ENCODE measurements around the gene NUDT4.
A peak's percentile ranks its signal among the peaks of the same experiment; 100 is the strongest.
"Not testable (repeated sequence)": the region's sequence is repeated elsewhere in the genome, so short reads cannot be mapped to it uniquely, and the experiment has no call there.

NUDT4 gene

GRCh38 chr12:93429852-93430251, 52.1 kb downstream of the NUDT4 start:
- no peak for DNase-seq

DNA sequence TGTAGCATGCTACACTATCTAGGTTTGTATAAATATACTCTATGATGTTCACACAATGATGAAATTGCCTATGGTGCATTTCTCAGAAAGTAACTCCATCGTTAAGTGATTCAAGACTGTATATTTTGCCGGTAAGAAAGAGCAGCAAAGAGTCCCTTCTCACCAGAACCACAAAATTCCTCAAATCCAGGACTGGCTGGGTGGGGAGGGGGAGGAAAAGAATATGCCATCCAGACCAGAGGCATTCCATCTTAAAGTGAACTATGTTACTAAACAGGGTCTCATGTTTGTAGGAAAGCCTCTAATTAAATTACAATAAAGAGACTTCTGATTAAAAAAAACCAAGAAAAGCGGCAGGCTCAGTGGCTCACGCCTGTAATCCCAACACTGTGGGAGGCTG, 52.6 kb downstream of the NUDT4 start:
- no peak for DNase-seq

DNA sequence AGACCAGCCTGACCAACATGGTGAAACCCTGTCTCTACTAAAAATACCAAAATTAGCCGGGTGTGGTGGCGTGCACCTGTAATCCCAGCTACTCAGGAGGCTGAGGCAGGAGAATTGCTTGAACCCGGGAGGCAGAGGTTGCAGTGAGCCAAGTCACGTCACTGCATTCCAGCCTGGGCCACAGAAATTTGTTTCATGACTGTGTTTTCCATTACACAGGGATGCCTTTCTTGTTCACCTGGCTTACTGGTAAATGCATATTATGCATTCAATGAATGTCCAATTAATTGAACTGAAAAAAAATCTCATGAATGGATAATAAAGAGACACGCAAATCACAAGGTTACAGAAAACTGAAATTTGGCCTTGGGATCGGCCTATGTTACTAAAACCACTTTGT, 54.3 kb downstream of the NUDT4 start:
- not testable (repeated sequence) for DNase-seq

DNA sequence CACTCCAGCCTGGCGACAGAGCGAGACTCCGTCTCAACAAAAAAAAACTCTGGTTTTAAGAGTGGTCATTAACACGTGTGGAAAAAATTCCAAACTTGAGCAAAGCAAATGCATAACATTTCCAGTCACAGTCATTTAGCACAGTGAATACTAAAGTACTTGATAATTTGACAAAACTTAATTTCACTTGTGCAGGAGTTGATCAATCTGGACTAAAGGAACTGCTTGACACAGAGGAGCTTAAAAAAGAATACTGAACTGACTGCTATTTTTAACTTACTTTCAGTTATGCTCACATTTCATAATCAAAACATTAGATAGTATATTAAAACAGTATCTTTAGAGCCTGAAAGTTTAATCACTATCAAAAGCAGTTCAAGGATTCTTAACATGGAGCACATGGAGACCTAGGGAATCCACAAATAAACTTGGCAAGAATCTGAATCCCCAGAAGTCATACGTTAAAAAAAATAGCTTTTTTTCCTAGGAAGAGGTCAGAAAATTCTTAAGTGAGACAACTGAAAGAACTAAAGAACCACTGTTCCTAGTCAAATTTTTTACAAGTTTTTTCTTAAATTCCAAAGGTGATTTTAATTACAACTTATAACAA, 56.6 kb downstream of the NUDT4 start:
- DNase-seq: no peak

GRCh38 chr12:93438266-93439050, 60.7 kb downstream of the NUDT4 start:
- DNase-seq: no peak

- DNase-seq: no peak
Observed at GRCh38 chr12:93440043-93440835, 62.5 kb downstream of the NUDT4 start.

DNA sequence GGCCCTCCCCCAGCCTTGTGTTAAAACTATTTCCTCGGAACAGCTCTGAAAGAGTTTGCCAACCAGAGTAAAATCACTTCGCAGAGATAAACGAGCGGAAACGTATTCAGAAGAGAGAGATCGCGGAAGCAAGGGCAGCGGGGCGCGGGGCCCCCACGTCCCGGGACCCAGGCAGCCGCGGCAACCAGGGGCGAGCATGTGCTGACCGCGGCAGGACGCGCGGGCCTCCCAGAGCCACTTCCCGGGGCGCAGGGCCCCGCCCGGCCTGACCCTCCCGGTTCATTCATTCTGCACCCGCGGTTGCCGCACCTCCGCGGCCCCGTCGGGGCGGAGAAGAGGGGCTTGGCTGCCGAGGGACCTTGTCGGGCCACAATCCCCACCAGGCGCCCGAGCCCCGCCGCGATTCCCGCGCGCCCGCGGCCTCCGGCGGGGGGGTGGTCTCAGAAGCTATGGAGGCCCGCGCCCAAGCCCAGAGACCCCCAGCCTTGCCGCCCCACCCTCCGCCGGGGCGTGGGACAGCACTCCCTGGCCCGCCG, 63.4 kb downstream of the NUDT4 start:
- DNase-seq: peak in 3 of 14 donors; percentile 36 to 54 (median 48)

GRCh38 chr12:93441617-93442410, 64.1 kb downstream of the NUDT4 start, which contains the start of gene UBE2N:
Gene UBE2N (minus strand): TSS chr12:93441947. CDS start chr12:93441884, 63 bp downstream.
- DNase-seq: peak; percentile 75 to 99 (median 94)

DNA sequence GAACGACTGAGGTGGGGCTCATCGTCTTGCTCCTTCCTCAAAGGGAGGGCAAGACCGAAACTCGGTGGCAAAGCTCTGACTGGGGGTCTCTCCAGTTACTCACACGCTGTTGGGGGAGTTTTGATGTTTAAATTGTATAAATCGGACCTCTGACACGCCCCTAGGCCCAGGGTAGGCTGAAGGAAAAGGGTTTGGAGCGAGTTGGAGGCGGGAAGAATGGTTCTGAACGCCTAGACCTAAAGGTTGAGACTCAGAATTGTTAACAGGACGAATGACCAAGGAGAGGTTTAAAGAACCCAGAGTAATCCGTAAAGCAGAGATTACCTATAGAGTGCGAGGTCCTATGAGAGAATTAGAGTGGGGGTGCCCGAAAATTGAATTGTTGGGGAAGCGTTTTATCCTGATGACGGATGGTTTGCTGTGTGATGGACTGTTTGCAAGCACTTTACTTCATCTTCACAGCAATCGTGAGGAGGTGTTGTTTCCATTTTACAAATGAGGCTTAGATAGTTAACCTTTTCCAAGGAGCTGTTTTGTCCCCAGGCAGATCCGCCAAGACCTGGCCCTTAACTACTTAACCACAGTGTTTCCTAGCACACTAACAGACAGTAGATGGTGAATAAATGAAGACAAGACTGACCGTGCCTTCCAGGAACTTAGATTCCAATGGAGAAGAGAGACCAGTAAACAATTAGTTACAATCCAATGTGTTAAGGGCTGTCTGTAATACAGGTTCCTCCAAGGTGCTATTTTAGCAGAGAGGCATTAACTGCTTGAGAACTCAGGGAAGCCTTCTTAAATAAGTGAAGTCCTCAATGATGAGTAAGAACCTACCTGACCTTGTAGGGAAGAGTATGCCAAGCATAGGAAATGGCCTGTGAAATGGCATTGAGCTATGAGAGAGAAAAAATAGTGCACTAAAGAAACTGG, 65.0 kb downstream of the NUDT4 start:
- DNase-seq: no peak

DNA sequence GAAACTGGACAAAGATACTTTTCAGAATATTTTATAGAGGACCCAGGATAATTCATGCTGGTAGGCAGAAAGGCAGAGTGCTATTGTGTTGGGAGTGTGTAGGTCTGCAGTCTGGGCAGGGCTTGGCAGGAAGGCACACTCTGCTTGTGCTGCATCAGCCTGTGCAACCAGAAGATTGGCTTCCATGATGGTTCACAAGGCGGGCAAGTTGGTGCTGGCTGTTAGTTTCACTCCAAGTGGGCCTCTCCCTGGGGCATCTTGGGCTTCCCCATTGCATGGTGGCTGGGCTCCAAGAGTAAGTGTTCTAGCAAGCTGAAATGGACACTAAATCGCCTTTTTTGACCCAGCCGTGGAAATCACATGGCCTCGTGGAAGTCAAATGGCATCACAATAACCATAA, 65.9 kb downstream of the NUDT4 start:
- no peak for DNase-seq

- no peak for DNase-seq
Observed at GRCh38 chr12:93447555-93448290, 70.0 kb downstream of the NUDT4 start.

- DNase-seq: no peak
Observed at GRCh38 chr12:93448796-93449195, 71.1 kb downstream of the NUDT4 start.

- no peak for DNase-seq
Observed at GRCh38 chr12:93449277-93449676, 71.6 kb downstream of the NUDT4 start.

DNA sequence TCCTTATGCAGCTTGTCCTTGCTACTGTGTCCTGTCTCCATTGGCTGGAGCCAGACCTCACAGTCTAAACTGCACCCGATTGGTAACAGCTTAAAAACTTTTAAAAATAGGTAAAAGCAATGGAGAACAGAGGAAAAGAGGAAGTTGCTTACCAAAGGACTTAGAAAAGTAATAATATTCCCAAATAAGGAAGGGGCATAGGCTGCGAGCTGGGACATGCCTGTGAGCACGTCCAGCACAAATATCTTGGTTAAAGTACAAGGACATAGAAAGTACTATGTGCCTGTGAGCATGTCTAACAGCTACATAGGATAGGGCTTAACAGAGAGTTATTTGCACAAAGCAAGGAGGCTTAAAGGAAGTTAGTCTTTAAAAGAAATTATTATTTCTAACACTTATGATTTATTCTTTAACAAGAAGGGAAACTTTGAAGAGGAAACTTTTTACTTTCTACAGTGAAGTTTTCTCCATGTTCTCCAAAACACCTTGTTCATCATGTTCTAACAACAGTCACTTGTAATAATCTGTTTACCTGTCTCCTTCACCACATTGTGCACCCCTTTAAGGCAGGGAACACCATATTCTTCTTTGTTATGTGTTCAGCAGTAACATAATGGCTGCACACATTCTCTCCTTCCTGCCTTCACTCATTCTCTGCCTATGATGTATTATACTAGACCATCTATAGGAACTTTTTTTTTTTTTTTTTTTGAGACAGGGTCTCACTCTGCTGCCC, 73.9 kb downstream of the NUDT4 start:
- no peak for DNase-seq

DNA sequence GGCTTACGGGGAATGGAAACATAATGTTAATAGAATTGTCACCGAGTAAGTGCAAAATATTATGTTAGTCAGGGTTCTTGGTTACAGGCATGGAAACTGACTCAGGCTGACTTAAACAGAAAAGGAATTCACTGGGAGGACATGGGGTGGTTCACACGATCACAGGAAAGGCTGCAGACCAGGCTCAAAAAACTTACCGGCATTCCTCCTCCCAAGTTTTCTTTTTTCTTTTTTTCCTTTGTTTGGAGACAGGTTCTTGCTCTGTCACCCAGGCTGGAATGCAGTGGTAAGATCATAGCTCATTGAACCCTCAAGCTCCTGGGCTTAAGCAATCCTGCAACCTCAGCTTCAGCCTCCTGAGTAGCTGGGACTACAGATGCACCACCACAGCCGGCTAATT, 75.9 kb downstream of the NUDT4 start:
- no peak for DNase-seq

- no peak for DNase-seq
Observed at GRCh38 chr12:93456077-93456476, 78.4 kb downstream of the NUDT4 start.

Data from C1 segment of cervical spinal cord (tissue), 14 donors.